Ovary (tissue), 9 donors: ENCODE data around the gene PLEKHB2. TPM values are rescaled to one million over a fixed set of nuclear protein-coding genes. Genes with fewer than 3 reads are reported as not detected.
"Not testable (repeated sequence)": the region's sequence is repeated elsewhere in the genome, so short reads cannot be mapped to it uniquely, and the experiment has no call there.

Experiments
- DNase-seq, 5 donors: peaks; one replicate each; pipeline ENCODE4 v3.0.0-alpha.2; 2019 to 2020
- H3K27ac ChIP-seq, 2 donors: fragments of 200-600 bp; one replicate each; pipeline versions ENCODE4 v1.5.1 to v1.8.0; 2019 to 2022
- H3K27me3 ChIP-seq: fragments of 200-600 bp; one replicate; pipeline ENCODE4 v1.8.0; 2022
- H3K36me3 ChIP-seq: fragments of 200-600 bp; sonication (generic); one replicate; pipeline ENCODE4 v1.5.1; 2019
- H3K4me1 ChIP-seq: one replicate; pipeline ENCODE4 v1.8.1; 2013; ENCODE audit warnings: mild to moderate bottlenecking, moderate library complexity; ENCODE audit not compliant: insufficient read depth
- H3K4me3 ChIP-seq: fragments of 200-600 bp; sonication (generic); one replicate; pipeline ENCODE4 v1.5.1; 2017
- H3K9me3 ChIP-seq, 2 donors: fragments of 200-600 bp in 1 of 2; sonication (generic) in 1 of 2; one replicate each; pipeline versions ENCODE4 v1.5.1 to v1.8.1; 2013 to 2019; ENCODE audit warnings: mild to moderate bottlenecking in 1 of 2, moderate library complexity in 1 of 2
- EP300 ChIP-seq: sonication (generic); formaldehyde crosslinking; IDR thresholded peaks from one replicate; pipeline ENCODE4 v1.6.1; 2017; ENCODE audit warnings: antibody characterized with exemption
- POLR2A ChIP-seq: fragments of 450-650 bp; IDR thresholded peaks from one replicate; pipeline ENCODE4 v1.6.1; 2017; ENCODE audit warnings: antibody characterized with exemption, mild to moderate bottlenecking, moderate library complexity
- WGBS, 3 donors: extraction: QIAGEN DNeasy Blood & Tissue Kit in 1 of 3; methylation state at CpG; one replicate each; pipeline versions ENCODE4 v1.1.5 to v1.1.7; 2013 to 2017; 5-methylcytosine and 5-hydroxymethylcytosine counted together
- intact Hi-C, 4 donors: fragments of 100-400 bp; cut with DNase I; formaldehyde crosslinking; loops; one replicate each; pipeline versions ENCODE4 v1.11.0 to v1.15.1; 2022 to 2023
- polyA plus RNA-seq, 2 donors: library from polyadenylated mRNA; stranded (reverse); fragments of 200-250 nt in 1 of 2; fragments of 350-450 nt in 1 of 2; fragmentation: Illumina TruSeq in 1 of 2; extraction: RNeasy Lipid Tissue Mini Kit (QIAGEN cat#74804) in 1 of 2; gene quantifications; one replicate each; pipeline ENCODE4 v1.2.3, GENCODE V29; 2013 to 2014
- total RNA-seq, 7 donors: library from RNA; depleted of rRNA in 2 of 7; stranded (reverse); fragments of >200 nt in 2 of 7; fragmentation: NEBNext Ultra II Directional in 3 of 7; extraction: Animal tissue kit (Norgen Biotek cat#: 25700) in 3 of 7; gene quantifications; one replicate each; pipeline versions ENCODE4 v1.1.0 to v1.2.4, GENCODE V29; 2016 to 2023
- TF ChIP-seq, protein P1 (sequence below), 3 donors: fragments of 450-650 bp in 2 of 3; fragments of 200-600 bp in 1 of 3; IDR thresholded peaks; one replicate each; pipeline versions ENCODE4 v1.5.1 to v1.8.0; 2016 to 2022; ENCODE audit warnings: antibody characterized with exemption in 3 of 3, mild to moderate bottlenecking in 1 of 3
- donor health status: DM: no; HTN: no; CAD: no; lungs with moderate emphysema.
- donor health status: DM: no; HTN: no; CAD: no.
- donor health status: Bipolar disorder and iron deficiency.
- donor health status: DM: yes; HTN: yes; CAD: no.
- donor health status: DM: no; HTN: no; CAD: no.
- donor health status: DM: yes; HTN: yes; CAD: no.

Gene PLEKHB2
- total and polyA plus RNA-seq, 9 donors: 9.8 to 53.2 (median 23.4) TPM

GRCh38 chr2:131112529-131112928 lies 7.4 kb downstream of the PLEKHB2 start:
- WGBS, 3 donors: 89 to 96% (median 91%) methylated on average over 2 of the region's 2 CpGs
- no peaks in the 10 kb centered on the region for H3K4me1 ChIP-seq
- H3K9me3 ChIP-seq: no peaks in the 10 kb centered on the region
- H3K27ac ChIP-seq: no peak overlapping the region
- no peaks in the 10 kb centered on the region for H3K27me3 ChIP-seq
- no peaks in the 10 kb centered on the region for H3K36me3 ChIP-seq
- TF ChIP-seq POLR2A (no peak), EP300 (no peak)
- TF ChIP-seq, protein P1, sequence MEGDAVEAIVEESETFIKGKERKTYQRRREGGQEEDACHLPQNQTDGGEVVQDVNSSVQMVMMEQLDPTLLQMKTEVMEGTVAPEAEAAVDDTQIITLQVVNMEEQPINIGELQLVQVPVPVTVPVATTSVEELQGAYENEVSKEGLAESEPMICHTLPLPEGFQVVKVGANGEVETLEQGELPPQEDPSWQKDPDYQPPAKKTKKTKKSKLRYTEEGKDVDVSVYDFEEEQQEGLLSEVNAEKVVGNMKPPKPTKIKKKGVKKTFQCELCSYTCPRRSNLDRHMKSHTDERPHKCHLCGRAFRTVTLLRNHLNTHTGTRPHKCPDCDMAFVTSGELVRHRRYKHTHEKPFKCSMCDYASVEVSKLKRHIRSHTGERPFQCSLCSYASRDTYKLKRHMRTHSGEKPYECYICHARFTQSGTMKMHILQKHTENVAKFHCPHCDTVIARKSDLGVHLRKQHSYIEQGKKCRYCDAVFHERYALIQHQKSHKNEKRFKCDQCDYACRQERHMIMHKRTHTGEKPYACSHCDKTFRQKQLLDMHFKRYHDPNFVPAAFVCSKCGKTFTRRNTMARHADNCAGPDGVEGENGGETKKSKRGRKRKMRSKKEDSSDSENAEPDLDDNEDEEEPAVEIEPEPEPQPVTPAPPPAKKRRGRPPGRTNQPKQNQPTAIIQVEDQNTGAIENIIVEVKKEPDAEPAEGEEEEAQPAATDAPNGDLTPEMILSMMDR (IDR thresholded peaks at IDR 0.05): no peak
- H3K4me3 ChIP-seq: no peak overlapping the region
- no peak for DNase-seq
- intact Hi-C loops: loop anchor here in 1 of 4 donors (1.0 kb wide), 1 partner anchor 21 kb away; no protein-coding TSS in a partner anchor

- Histone ChIP-seq H3K9me3 (no peaks in the 10 kb centered on the region), H3K27ac (no peak overlapping the region), H3K4me3 (no peak overlapping the region), H3K27me3 (no peaks in the 10 kb centered on the region), H3K36me3 (no peaks in the 10 kb centered on the region), H3K4me1 (no peaks in the 10 kb centered on the region)
- intact Hi-C loops: no loop called here
- no peak for DNase-seq
- TF ChIP-seq, protein P1 (IDR thresholded peaks at IDR 0.05): no peak
- 91 to 95% (median 91%) methylated on average over 7 of the region's 7 CpGs for WGBS, 3 donors
Measured at GRCh38 chr2:131113566-131114227, 8.6 kb downstream of the PLEKHB2 start.

DNA sequence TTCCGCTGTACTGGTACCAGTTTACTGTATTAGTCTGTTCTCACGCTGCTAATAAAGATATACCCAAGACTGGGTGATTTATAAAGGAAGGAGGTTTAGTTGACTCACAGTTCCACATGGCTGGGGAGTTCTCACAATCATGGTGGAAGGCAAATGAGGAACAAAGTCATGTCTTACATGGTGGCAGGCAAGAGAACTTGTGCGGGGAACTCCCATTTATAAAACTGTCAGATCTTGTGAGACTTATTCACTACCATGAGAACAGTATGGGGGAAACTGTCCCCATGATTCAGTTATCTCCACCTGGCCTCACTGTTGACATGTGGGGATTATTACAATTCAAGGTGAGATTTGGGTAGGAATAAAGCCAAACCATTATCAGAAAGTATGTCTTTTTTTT lies 9.8 kb downstream of the PLEKHB2 start:
- H3K27me3 ChIP-seq, H3K4me3 ChIP-seq, H3K36me3 ChIP-seq, intact Hi-C loops, H3K4me1 ChIP-seq, DNase-seq, H3K9me3 ChIP-seq, H3K27ac ChIP-seq: not testable (repeated sequence)
- 97 to 99% (median 98%) methylated on average over 3 of the region's 3 CpGs for WGBS, 3 donors

GRCh38 chr2:131115752-131116151 lies 10.6 kb downstream of the PLEKHB2 start:
- H3K9me3 ChIP-seq: no peaks in the 10 kb centered on the region
- no peak overlapping the region for H3K4me3 ChIP-seq
- no peak overlapping the region for H3K27ac ChIP-seq
- no peaks in the 10 kb centered on the region for H3K36me3 ChIP-seq
- intact Hi-C loops: no loop called here
- no peaks in the 10 kb centered on the region for H3K27me3 ChIP-seq
- TF ChIP-seq POLR2A (no peak), EP300 (no peak)
- TF ChIP-seq, protein P1 (IDR thresholded peaks at IDR 0.05): no peak
- no peak for DNase-seq
- H3K4me1 ChIP-seq: peaks cover 3% of the 10 kb centered on the region

DNA sequence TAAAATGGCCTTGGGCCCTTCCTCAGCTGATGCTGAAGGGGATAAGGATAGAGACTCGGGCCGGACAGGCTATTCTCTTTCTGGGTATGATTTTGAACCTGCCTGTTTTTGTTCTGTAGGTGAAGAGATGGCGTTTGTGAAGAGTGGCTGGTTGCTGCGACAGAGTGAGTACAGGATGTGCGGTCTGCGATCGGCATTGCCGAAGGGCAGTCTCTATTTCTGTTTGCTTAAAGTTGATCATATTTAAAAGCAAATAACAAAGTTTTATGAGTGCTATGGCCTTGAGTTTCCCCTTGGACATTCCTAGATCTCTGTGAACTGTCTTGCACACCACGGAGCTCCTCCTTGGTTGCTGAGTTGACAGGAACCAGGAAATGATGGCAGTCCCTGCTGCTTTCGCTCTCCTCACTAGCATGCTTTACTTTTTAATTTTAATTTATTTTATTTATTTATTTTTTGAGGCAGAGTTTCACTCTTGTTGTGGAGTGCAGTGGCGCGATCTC lies 15.7 kb downstream of the PLEKHB2 start:
- Histone ChIP-seq H3K36me3 (no peaks in the 10 kb centered on the region), H3K27ac (no peak overlapping the region), H3K9me3 (no peaks in the 10 kb centered on the region), H3K27me3 (no peaks in the 10 kb centered on the region), H3K4me3 (no peak overlapping the region), H3K4me1 (peaks cover 3% of the 10 kb centered on the region)
- TF ChIP-seq, protein P1 (IDR thresholded peaks at IDR 0.05): no peak
- no peak for TF ChIP-seq EP300
- no peak for TF ChIP-seq POLR2A
- intact Hi-C loops: no loop called here
- no peak for DNase-seq
- 34 to 76% (median 47%) methylated on average over 12 of the region's 12 CpGs for WGBS, 3 donors
